ENCODE data around the gene TTLL1.

The TTLL1 gene

GRCh38 chr22:43118953-43119458 lies 29.8 kb upstream of the TTLL1 start:
- peaks cover 26% of the 10 kb centered on the region for H3K79me2 ChIP-seq (ENCODE audit: insufficient read depth, low read length)
- no peak overlapping the region for H2AFZ ChIP-seq (ENCODE audit: low read length)
- TF ChIP-seq EZH2 (IDR thresholded peaks at IDR 0.05; ENCODE audit: borderline replicate concordance, low read length) = no peak
- no peak for TF ChIP-seq CTCF (IDR thresholded peaks at IDR 0.05; ENCODE audit: low read length)
- H3K4me2 ChIP-seq (ENCODE audit: low read length) = peak overlapping the region; percentile 59
- H3K4me3 ChIP-seq (ENCODE audit: low read depth, low read length, poor library complexity, severe bottlenecking) = peak overlapping the region; percentile 34
- H3K27me3 ChIP-seq (ENCODE audit: insufficient read depth, low read length) = no peaks in the 10 kb centered on the region
- no peaks in the 10 kb centered on the region for H3K9me3 ChIP-seq (ENCODE audit: low read length)
- peak overlapping the region; percentile 96 for H3K27ac ChIP-seq (ENCODE audit: low read depth, low read length, poor library complexity, severe bottlenecking)
- H3K4me1 ChIP-seq (ENCODE audit: insufficient read depth, low read length, severe bottlenecking) = peaks cover 98% of the 10 kb centered on the region
- peaks cover 14% of the 10 kb centered on the region; the same call in 1 of the 2 replicates for H3K36me3 ChIP-seq (ENCODE audit: insufficient read depth, low read length)
- H3K9me2 ChIP-seq (ENCODE audit: low read depth, low read length) = no peaks in the 10 kb centered on the region
- H3K9ac ChIP-seq (ENCODE audit: low read length) = peak overlapping the region; percentile 54; the same call in 1 of the 2 replicates
- no peaks in the 10 kb centered on the region for H4K20me1 ChIP-seq (ENCODE audit: insufficient read depth, low read length)
- peaks cover 11% of the 10 kb centered on the region for H3F3A ChIP-seq (ENCODE audit: insufficient read depth, low read length)

GRCh38 chr22:43118024-43118849 lies 29.0 kb upstream of the TTLL1 start:
- peaks cover 15% of the 10 kb centered on the region; the same call in 1 of the 2 replicates for H3K36me3 ChIP-seq (ENCODE audit: insufficient read depth, low read length)
- no peaks in the 10 kb centered on the region for H3K9me3 ChIP-seq (ENCODE audit: low read length)
- no peaks in the 10 kb centered on the region for H3K9me2 ChIP-seq (ENCODE audit: low read depth, low read length)
- peak overlapping the region; percentile 34 for H3K4me3 ChIP-seq (ENCODE audit: low read depth, low read length, poor library complexity, severe bottlenecking)
- H2AFZ ChIP-seq (ENCODE audit: low read length) = no peak overlapping the region
- peaks cover 32% of the 10 kb centered on the region for H3K79me2 ChIP-seq (ENCODE audit: insufficient read depth, low read length)
- no peaks in the 10 kb centered on the region for H3K27me3 ChIP-seq (ENCODE audit: insufficient read depth, low read length)
- peak overlapping the region; percentile 59 for H3K4me2 ChIP-seq (ENCODE audit: low read length)
- H3K9ac ChIP-seq (ENCODE audit: low read length) = peak overlapping the region; percentile 54
- H3K4me1 ChIP-seq (ENCODE audit: insufficient read depth, low read length, severe bottlenecking) = peaks cover 98% of the 10 kb centered on the region
- no peaks in the 10 kb centered on the region for H4K20me1 ChIP-seq (ENCODE audit: insufficient read depth, low read length)
- TF ChIP-seq EZH2 (IDR thresholded peaks at IDR 0.05; ENCODE audit: borderline replicate concordance, low read length) = no peak
- no peak for TF ChIP-seq CTCF (IDR thresholded peaks at IDR 0.05; ENCODE audit: low read length)
- H3K27ac ChIP-seq (ENCODE audit: low read depth, low read length, poor library complexity, severe bottlenecking) = peak overlapping the region; percentile 96
- peaks cover 11% of the 10 kb centered on the region for H3F3A ChIP-seq (ENCODE audit: insufficient read depth, low read length)

- Histone ChIP-seq H3K79me2 (ENCODE audit: insufficient read depth, low read length) (peaks cover 41% of the 10 kb centered on the region), H2AFZ (ENCODE audit: low read length) (no peak overlapping the region), H3K9me2 (ENCODE audit: low read depth, low read length) (no peaks in the 10 kb centered on the region), H4K20me1 (ENCODE audit: insufficient read depth, low read length) (no peaks in the 10 kb centered on the region), H3K27ac (ENCODE audit: low read depth, low read length, poor library complexity, severe bottlenecking) (peak overlapping the region; percentile 96), H3K9ac (ENCODE audit: low read length) (no peak overlapping the region; the same call in 1 of the 2 replicates), H3K4me1 (ENCODE audit: insufficient read depth, low read length, severe bottlenecking) (peaks cover 98% of the 10 kb centered on the region), H3K27me3 (ENCODE audit: insufficient read depth, low read length) (no peaks in the 10 kb centered on the region), H3K4me3 (ENCODE audit: low read depth, low read length, poor library complexity, severe bottlenecking) (no peak overlapping the region), H3K4me2 (ENCODE audit: low read length) (peak overlapping the region; percentile 54; the same call in 1 of the 2 replicates), H3K9me3 (ENCODE audit: low read length) (no peaks in the 10 kb centered on the region), H3F3A (ENCODE audit: insufficient read depth, low read length) (0 out of 2 replicates have a peak, but pooled peaks cover 3% of the 10 kb centered on the region), H3K36me3 (ENCODE audit: insufficient read depth, low read length) (peaks cover 15% of the 10 kb centered on the region; the same call in 1 of the 2 replicates)
- TF ChIP-seq CTCF (IDR thresholded peaks at IDR 0.05; ENCODE audit: low read length) = no peak
- no peak for TF ChIP-seq EZH2 (IDR thresholded peaks at IDR 0.05; ENCODE audit: borderline replicate concordance, low read length)
These were observed 27.7 kb upstream of the TTLL1 start for GRCh38 chr22:43116932-43117331.

All from OCI-LY1 (cell line).